GM12873 (cell line): ENCODE results near the gene EEFSEC.

Experiments
- CTCF ChIP-seq: IDR thresholded peaks from 2 replicates; pipeline ENCODE4 v1.5.1; 2012; ENCODE audit warnings: low read depth, mild to moderate bottlenecking, moderate library complexity, low read length, control low read depth; ENCODE audit not compliant: insufficient read depth; ENCODE audit errors: missing control alignments

The EEFSEC gene

DNA sequence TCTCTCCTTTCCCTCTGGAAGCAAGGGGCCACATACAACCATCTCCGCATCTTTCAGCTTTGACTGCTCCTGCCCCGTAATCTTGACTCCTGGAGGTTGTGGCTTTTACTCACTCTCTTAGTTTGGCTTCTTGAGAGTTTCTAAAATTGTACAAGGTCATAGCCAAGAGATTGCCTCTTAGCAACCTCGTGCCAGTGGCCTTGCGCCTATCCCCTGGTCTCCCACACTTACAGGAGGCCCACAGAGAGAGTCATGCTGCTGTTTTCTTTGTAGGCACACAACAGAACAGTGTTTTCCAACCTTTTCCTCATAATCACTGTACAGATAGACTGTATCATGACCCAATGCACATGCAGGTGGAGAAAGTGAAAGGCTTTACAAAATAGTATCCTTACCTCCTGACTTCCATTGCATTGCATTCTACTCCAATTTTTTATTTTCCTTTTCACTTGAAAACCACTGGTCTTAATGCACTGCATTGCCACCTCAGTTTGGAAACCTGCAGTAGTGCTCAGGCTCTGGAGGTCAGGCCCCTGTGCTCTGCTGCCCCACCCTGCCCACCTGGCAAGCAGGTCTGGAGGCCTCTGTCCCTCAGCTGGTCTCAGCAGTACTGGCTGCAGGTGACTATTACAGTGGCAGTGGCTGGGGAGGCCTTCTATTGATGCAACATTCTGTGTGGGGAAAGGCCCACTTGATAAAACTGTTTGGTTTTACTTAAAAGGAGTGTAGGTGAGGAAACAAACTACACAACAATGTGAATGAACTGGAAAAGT, 157.2 kb downstream of the EEFSEC start:
- TF ChIP-seq CTCF: no peak

GRCh38 chr3:128311441-128311844, 158.2 kb downstream of the EEFSEC start:
- no peak for TF ChIP-seq CTCF

DNA sequence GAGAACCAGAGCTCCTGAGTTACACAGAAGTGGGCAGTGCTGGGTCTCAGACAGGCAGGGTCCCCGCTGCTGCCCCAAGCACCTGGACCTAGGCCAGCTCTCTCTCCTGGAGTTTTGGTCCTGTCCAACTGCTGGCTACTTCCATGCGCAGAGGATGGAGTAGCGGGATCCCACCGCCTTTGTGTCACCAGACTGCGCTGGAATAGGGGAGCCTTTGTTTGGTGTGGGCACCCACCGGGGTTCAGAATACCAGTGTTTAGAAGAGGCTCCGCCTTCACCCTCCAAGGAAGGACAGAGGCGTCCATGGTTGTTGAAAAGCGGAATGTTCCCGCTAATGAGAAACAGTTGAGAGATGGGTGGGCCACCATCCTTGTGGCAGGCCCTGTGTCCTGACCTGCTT, 159.0 kb downstream of the EEFSEC start:
- no peak for TF ChIP-seq CTCF

GRCh38 chr3:128313071-128313725, 159.9 kb downstream of the EEFSEC start:
- no peak for TF ChIP-seq CTCF

DNA sequence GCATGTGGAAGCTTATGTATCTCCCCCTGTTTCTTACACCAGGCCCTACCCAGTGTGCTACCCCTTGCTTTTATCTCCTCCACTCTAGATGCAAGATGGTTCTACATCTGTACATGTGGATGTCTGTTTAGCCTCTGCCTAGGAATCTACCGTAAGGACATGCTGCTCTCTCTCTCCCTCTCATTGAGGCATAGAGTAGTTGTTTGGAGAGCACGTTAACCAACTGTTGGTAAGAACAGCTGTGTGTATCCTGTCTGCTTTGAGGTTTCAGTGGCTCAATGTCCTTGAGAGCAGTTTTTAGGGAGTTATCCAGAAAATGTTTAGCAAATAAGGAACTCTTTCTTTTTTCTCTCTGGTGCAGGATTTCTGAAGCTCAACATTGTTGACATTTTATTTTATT, 160.7 kb downstream of the EEFSEC start:
- TF ChIP-seq CTCF: no peak

DNA sequence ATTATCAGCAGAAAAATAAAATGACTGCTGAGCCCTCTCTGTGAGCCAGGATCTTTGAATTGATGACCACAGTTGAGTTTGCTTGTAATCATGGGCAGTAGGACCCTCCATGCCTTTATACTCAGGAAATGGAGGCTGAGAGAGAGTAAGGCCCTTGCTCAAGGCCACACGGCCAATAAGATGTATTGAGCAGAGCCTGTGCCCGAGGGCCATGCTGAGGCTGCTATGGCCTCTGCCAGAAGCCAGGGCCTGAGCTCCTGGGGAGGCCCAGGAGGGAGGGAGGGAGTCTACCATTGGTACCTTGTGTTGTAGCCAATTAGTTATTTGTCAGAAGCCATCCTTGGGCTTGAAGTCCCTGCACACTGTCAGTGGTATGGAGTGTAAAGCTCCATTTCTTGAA, 162.0 kb downstream of the EEFSEC start:
- no peak for TF ChIP-seq CTCF

DNA sequence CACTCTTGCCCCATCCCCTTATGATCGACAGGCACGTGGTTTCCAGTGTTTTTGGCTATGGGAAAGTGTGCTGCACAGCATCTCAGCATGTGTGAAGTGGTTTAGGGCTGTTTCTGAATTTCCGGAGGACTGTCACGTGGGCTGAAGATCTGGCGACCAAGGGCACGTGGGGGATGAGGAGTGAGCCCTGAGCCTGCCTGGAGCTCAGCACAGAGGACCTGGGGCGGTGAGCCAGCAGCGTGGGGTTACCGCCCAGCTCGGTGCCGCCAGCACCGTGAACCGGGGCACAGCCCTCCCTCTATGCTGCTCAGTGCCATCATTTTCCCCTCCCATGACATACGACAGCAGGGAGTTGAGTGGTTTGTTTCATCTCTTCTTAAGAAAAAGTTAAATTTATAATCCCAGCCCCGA, 163.2 kb downstream of the EEFSEC start:
- TF ChIP-seq CTCF: no peak
